Eye (tissue), 1 donor: ENCODE measurements around the gene ATP2C2.

ENCODE experiments used
- DNase-seq: peaks from one replicate; pipeline ENCODE4 v3.0.0-alpha.2; 2015

ATP2C2 gene

GRCh38 chr16:84501077-84501735, 132.9 kb downstream of the ATP2C2 start:
- DNase-seq, result no peak

GRCh38 chr16:84502075-84502474, 133.7 kb downstream of the ATP2C2 start:
- DNase-seq, result no peak

DNA sequence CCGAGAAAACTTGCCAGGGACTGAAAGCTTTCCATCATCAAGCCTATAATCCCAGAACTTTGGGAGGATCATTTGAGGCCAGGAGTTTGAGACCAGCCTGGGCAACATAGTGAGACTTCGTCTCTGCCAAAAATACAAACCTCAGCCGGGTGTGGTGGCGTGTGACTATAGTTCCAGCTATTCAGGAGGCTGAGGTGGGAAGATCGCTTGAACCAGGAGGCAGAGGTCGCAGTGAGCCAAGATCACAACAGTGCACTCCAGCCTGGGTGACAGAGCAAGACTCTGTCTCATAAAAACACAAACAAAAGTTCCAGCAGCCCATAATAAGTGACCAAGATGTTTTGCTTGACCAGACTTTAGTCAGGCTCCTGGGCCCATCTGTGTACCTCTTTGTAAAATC, 134.2 kb downstream of the ATP2C2 start:
- no peak for DNase-seq

DNA sequence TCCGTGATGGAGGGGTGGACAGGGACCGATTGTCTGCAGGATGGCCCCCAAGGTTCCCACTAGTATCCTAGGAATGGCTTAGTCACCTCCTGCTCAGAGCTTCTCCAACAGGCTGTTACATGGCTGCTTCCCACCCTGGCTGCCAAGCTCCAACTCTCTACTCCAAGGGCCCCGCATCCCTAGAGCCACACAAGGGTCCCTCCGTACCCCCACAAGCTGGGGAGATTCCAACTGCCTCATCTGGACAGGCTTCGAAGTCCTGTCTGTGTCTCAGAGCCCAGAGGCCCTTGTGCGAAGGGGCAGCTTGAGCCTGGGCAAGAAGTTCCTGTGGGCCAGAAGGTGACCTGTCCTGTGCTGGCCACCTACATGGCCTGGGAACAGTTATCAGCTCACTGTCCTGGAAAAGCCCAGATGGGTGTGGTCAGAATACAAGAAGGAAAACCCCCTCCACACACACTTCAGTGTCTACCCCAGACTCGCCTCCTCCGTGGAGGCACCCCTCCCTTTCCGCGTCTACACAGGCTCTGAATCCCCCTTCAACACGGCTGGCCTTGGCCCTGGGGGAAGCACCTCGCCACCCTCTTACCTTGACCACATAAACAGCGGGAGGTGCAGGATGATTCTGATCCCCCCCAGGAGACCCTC, 135.5 kb downstream of the ATP2C2 start:
- no peak for DNase-seq

- peak; percentile 100 for DNase-seq
Observed at GRCh38 chr16:84504420-84505248, 136.3 kb downstream of the ATP2C2 start, which contains the start of gene MEAK7. TSS of gene MEAK7 (minus strand) at chr16:84504659. CDS start at chr16:84498086, 6,573 bp downstream.

GRCh38 chr16:84505249-84506187, 137.2 kb downstream of the ATP2C2 start:
- no peak for DNase-seq

DNA sequence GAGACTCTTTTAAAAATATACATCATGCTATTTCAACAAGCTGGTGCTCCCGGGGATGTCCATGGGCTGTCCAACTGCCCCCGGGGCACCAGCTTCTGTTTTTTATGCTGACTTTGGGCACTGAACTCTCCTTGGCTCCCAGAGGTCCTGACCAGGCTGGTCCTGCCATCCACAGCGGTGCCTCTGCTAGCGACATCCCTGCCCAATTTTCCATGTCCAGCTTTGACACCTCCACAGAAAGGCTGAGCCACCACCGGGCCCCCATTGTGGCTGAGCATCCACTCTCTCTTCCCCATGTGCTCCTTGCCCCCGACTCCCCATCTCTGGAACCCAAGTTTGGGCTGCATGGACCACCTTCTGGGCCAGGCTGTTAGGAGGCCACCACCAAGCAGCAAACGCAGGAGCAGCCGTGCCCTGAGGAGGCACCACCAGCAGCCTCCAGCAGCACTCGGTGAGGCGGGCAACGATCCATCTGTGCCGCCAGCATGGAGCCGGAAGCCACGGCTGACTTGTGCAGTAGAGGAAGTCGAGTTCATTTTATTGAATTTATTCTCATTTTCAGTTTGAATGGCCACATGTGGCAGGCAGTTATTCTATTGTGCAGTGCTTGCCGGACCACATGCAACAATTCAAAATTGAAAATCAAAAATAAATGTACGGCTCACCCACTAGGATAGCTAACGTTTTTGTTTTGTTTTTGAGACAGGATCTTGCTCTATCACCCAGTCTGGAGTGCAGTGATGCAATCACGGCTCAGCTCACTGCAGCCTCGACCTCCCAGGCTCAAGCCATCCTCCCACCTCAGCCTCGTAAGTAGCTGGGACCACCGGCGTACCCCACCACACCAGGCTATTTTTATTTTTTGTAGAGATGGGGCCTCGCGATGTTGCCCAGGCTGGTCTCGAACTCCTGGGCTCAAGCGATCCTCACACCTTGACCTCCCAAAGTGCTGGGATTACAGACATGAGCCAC, 139.0 kb downstream of the ATP2C2 start:
- no peak for DNase-seq

DNA sequence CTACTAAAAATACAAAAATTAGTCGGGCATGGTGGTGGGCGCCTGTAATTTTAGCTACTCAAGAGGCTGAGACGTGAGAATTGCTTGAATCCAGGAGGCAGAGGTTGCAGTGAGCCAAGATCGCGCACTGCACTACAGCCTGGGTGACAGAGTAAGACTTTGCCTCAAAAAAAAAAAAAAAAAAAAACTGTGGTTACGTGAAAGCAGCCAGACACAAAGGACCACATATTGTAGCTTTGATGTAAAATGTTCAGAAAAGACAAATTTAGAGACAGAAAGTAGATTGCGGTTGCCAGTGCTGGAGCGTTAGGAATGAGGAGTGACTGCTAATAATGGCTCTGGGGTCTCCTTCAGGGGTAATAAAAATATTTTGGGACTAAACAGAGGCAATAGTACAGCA, 140.2 kb downstream of the ATP2C2 start:
- no peak for DNase-seq

DNA sequence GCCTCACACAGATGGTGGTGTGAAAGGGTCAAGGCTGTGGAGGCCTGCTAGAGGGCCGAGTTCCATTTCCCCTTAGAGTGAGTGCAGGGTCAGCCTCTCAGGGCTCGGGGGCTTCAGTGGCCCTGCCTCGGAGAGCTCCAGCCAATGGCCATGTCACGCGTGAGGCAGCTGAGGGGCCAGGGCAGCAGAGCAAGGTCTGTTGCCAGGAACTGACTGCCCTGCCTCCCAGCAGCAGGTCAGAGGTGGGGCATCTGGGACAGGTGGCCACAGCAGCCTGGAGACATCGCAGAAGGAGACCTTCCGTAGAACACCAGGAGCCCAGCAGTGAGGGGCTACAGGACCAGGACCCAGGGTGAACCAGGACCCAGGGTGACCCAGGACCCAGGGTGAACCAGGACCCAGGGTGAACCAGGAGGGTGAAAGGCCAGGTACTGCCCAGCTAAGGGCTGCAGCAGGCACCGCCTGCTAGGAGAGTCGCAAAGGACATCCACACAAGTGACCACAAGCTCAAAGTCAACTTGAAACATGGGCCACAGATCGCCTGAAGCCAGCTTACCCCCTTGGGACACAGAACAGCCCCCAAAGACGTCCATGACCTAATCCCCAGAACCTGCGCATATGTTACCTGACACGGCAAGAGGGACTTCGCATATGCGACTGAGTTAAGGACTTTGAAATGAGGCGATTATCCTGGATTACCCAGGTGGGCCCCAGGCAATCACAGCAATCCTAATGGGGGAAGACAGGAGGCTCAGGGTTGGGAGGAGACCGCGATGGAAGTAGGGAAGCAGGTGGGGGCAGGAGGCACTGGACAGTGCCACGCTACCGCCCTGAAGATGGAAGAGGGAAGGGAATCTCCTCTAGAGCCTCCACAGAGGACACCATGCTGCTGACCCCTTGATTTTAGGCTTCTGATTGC, 141.0 kb downstream of the ATP2C2 start:
- DNase-seq, result no peak

GRCh38 chr16:84511180-84511800, 143.0 kb downstream of the ATP2C2 start:
- peak; percentile 96 for DNase-seq

DNA sequence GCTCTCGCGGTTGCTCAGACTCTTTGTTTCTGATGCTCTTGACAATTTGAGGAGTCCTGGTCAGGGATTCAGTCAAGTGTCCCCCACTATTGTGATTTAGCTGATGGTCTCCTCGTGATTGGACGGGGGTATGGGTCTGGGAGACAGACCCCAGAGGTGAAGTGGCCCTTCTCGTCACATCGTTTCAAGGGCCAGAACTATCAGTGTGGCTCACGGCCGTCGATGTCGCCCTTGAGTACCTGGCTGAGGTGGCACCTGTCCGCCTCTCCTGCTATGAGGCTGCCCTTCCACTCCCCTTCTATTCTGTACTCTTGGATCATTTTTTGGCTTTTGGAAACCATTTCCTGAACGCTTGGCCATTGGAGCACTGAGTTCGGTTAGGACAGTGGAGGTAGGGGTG, 143.5 kb downstream of the ATP2C2 start:
- no peak for DNase-seq

GRCh38 chr16:84513123-84513522, 144.8 kb downstream of the ATP2C2 start:
- no peak for DNase-seq

DNA sequence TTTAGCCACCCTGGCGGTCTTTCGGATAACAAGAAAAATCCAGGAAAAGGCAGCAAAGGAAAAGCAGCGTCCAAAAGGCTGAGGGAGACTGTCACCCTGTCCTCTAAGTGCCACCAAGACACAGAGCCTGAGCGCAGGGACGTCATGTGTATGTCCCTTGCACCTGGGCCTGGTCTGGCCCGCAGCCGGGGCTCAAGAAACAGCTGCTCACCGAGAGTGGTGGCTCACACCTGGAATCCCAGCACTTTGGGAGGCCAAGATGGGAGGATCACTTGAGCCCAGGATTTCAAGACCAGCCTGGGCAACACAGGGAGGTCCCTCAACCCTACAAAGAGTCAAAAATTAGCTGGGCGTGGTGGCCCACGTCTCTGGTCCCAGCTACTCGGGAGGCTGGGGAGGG, 145.3 kb downstream of the ATP2C2 start:
- no peak for DNase-seq
